Measurements from ENCODE around the gene TACC3.
A peak's percentile ranks its signal among the peaks of the same experiment; 100 is the strongest.

The TACC3 gene

GRCh38 chr4:1760521-1761071, 39.3 kb downstream of the TACC3 start:
- no peak for DNase-seq (ENCODE audit: low spot score)

GRCh38 chr4:1761130-1761689, 39.9 kb downstream of the TACC3 start:
- DNase-seq (ENCODE audit: low spot score) = no peak

- DNase-seq (ENCODE audit: low spot score) = no peak
Measured at GRCh38 chr4:1762264-1763010, 41.1 kb downstream of the TACC3 start.

- DNase-seq (ENCODE audit: low spot score) = no peak
Measured at GRCh38 chr4:1763070-1763549, 41.8 kb downstream of the TACC3 start.

- DNase-seq (ENCODE audit: low spot score) = peak; percentile 78
Measured at GRCh38 chr4:1763550-1764080, 42.3 kb downstream of the TACC3 start.

- DNase-seq (ENCODE audit: low spot score) = no peak
Measured at GRCh38 chr4:1764670-1765069, 43.3 kb downstream of the TACC3 start.

- DNase-seq (ENCODE audit: low spot score) = no peak
Measured at GRCh38 chr4:1765409-1766072, 44.2 kb downstream of the TACC3 start.

GRCh38 chr4:1766106-1767060, 45.1 kb downstream of the TACC3 start:
- DNase-seq (ENCODE audit: low spot score) = no peak

GRCh38 chr4:1767061-1767769, 45.9 kb downstream of the TACC3 start:
- DNase-seq (ENCODE audit: low spot score) = no peak

GRCh38 chr4:1767770-1768366, 46.5 kb downstream of the TACC3 start:
- DNase-seq (ENCODE audit: low spot score) = no peak

- no peak for DNase-seq (ENCODE audit: low spot score)
Measured at GRCh38 chr4:1768367-1769034, 47.2 kb downstream of the TACC3 start.

GRCh38 chr4:1769692-1770091, 48.4 kb downstream of the TACC3 start:
- DNase-seq (ENCODE audit: low spot score) = no peak

GRCh38 chr4:1770245-1770644, 48.9 kb downstream of the TACC3 start:
- DNase-seq (ENCODE audit: low spot score) = no peak

- DNase-seq (ENCODE audit: low spot score) = no peak
Measured at GRCh38 chr4:1770791-1771231, 49.5 kb downstream of the TACC3 start.

- no peak for DNase-seq (ENCODE audit: low spot score)
Measured at GRCh38 chr4:1771555-1772305, 50.4 kb downstream of the TACC3 start.

GRCh38 chr4:1772853-1773538, 51.7 kb downstream of the TACC3 start:
- DNase-seq (ENCODE audit: low spot score) = no peak

GRCh38 chr4:1773754-1774153, 52.4 kb downstream of the TACC3 start:
- DNase-seq (ENCODE audit: low spot score) = no peak

- DNase-seq (ENCODE audit: low spot score) = no peak
Measured at GRCh38 chr4:1775731-1776500, 54.6 kb downstream of the TACC3 start.
